HG03159 (cell line): ENCODE results near the gene FAAP20.

Experiments
- ATAC-seq: cut with Tn5 transposase; IDR thresholded peaks from one replicate; pipeline ENCODE4 v1.9.1; 2021; ENCODE audit warnings: mild to moderate bottlenecking, moderate library complexity; ENCODE audit not compliant: unreplicated experiment

FAAP20 gene

DNA sequence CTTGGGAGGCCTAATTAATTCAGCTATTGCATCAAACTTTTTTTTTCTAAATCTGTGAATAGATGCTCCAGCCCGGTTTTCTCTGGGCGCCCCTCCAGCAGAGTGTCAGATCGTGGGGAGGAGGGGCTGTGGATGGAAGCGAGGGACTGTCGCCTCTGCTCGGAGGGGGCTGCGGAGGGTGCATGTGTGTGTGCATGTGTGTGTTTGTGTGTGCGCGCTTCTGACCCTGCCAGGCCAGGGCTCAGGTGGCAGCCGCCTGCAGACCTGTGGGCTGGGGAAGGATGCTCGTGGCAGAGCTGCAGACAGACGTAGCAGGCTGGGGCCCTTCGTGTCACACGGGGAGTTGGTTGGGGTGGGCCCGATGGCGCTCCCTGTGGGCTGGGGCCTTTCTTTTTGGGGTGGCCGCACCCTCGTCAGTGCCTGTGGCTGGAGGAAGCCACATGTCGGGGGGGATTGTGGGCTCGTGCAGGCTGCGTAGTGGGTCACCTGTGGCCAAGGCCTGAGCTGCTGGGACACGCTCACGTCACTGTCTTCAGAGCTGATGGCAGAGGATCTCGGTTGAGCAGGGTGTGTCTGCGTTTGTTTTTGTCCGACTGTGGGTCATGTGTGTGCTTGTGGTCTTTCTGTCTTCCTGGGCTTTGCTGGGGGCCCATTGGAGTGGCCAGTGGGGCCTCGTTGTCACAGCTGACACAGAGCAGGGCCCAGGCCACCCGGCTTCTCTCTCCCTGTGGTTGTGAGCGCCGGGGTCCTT lies 36.4 kb upstream of the FAAP20 start:
- no peak for ATAC-seq

GRCh38 chr1:2229911-2230731 lies 35.5 kb upstream of the FAAP20 start:
- ATAC-seq = no peak

GRCh38 chr1:2229037-2229864 lies 34.7 kb upstream of the FAAP20 start:
- no peak for ATAC-seq

GRCh38 chr1:2228694-2229036 lies 34.1 kb upstream of the FAAP20 start:
- no peak for ATAC-seq

GRCh38 chr1:2228157-2228594 lies 33.6 kb upstream of the FAAP20 start, which contains the start of gene SKI:
Gene SKI, plus strand, starts transcription at chr1:2228319. Its CDS starts 448 bp downstream, at chr1:2228767.
- ATAC-seq = no peak

- peak; percentile 87 for ATAC-seq
These were observed 33.0 kb upstream of the FAAP20 start for GRCh38 chr1:2227346-2228156.

GRCh38 chr1:2226525-2227345 lies 32.2 kb upstream of the FAAP20 start:
- peak; percentile 4 for ATAC-seq

- no peak for ATAC-seq
These were observed 30.3 kb upstream of the FAAP20 start for GRCh38 chr1:2224631-2225428.

DNA sequence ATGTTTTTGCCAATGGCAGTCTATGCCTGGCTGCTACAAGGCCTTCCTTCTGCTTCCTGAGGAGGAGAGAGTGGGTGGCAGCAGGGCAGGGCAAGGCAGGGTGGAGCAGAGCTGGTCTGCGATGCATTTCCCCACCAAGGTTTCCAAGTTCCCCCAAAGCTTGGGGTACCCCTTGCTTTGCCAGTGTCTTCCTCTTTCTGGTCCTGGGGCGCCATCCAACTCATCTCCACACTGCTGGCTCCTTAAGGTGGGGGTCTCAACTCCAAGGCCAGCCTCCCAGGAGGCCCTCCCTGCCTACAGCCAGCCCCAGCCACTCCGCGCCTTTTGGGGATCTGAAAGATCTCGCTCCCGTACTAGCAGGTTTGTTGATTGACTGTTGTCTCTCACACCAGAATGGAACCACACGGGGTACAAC lies 29.6 kb upstream of the FAAP20 start:
- no peak for ATAC-seq

DNA sequence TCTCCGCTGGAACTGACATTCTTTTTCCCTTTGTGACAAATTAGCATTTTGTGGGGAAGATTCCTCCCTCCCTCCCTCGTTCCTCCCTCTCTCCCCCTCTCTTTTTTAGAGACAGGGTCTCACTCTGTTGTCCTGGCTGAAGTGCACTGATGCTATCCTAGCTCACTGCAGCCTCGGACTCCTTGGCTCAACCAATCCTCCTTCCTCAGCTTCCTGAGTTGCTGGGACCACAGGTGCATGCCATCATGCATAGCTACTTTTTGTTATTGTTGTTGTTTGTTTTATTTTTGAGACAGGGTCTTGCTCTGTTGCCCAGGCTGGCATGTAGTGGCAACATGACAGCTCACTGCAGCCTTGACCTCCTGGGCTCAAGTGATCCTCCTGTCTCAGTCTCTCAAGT lies 26.7 kb upstream of the FAAP20 start:
- ATAC-seq = no peak

GRCh38 chr1:2216767-2217058 lies 22.1 kb upstream of the FAAP20 start:
- ATAC-seq = no peak

DNA sequence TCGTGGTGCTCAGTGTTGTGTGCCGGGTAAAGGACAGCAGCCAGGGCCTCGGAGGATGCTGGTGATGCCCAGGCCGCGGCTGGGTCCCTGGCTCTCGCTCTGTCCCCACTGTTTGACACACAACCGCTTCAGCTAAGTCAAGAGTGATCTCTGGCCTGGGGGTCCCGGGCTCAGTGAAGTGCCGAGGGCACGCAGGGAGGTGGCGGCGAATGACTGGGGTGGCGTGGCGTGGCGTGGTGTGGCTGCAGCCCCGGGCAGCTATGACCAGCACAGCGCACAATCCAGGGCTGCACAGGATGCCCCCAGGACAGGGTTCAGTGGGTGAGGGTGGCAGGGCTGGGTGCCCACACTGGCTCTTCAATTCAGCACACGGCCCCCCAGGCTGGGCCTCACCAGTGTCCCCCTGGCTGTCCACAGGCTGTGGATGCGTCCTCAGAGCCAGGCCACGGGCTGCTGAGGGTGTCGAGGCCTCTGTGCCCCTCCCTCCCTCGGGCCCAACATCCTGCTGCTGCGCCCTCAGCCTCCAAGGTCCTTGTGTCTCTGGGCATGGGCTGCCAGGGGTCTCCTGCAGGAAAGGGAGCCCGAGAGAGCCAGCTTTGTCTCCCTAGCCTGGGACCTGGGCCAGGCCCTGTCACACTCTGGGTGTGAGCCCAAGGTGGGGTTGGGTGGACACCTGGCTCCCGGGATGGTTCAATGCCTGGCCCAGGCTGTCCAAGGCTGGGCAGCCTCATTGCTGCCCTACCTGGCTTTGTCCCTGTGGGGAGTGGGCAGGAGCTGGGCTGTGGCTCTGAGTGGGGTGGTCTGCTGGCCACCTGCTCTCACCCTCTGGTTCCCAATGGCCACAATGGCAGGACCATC lies 21.6 kb upstream of the FAAP20 start:
- no peak for ATAC-seq

DNA sequence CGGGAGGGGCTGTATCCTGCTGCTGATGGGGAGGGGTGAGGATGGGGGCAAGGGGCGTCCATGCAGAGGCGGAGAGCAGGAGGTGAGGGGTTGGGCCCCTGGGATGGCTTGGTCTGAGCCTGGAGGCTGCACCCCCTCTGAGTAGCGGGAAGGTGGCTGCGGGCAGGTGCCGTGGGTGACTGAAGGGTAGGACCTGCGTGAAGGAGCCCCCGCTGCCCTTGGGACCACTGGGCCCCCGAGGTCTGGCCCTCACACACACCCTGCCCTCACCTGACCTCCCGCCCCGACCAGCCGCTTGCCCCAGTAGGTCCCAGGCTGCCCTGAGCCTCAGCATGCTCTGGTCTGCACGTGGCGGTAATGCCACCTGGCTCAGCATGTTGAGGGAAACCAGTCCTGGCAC lies 20.8 kb upstream of the FAAP20 start:
- ATAC-seq = no peak

- no peak for ATAC-seq
These were observed 20.1 kb upstream of the FAAP20 start for GRCh38 chr1:2214541-2215241.

DNA sequence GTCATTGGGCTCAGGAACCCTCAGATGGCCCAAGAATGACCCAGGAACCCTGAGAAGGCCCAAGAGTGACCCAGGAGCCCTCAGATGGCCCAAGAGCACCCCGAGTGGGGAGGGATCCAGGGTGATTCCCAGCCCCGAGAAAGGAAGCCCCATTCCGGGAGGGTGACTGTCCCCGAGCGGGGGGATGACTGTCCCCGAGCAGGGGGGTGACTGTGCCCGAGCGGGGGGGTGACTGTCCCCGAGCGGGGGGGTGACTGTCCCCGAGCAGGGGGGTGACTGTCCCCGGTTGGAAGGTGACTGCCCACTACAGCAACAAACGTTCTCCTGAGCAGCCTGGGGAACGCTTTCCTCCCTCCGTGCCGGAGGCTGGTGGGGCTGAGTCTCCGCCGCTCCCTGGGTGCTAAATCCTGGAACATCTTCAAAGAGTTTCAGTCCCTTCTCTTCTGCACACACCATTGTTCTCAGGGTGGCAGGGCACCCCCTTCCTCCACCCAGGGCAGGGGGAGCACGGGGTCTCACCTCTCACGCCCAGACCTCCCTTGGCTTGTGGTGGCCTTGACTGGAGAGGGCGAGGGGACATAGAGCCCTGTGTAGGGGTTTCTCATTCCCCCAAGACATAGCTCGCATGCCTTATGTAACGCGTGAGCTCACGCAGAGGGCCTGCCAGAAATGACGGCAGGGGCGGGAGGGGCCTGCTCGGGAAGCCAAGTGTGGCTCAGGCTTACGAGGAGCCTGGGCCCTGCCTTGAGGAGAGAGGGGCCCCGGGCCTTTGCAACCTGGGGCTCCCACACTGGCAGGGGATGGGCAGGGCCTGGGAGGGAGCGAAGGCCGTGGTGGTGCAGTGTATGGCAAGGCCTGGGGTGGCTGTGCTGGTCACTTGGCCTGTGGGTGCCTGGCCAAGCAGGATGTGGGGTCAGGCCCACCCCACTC lies 19.3 kb upstream of the FAAP20 start:
- ATAC-seq = no peak
